Measurements from ENCODE around the gene NF2. TPM values are rescaled to one million over a fixed set of nuclear protein-coding genes. Genes with fewer than 3 reads are reported as not detected.

Gene NF2
- total RNA-seq, 1 experiment from 2014 or later = 132 TPM

DNA sequence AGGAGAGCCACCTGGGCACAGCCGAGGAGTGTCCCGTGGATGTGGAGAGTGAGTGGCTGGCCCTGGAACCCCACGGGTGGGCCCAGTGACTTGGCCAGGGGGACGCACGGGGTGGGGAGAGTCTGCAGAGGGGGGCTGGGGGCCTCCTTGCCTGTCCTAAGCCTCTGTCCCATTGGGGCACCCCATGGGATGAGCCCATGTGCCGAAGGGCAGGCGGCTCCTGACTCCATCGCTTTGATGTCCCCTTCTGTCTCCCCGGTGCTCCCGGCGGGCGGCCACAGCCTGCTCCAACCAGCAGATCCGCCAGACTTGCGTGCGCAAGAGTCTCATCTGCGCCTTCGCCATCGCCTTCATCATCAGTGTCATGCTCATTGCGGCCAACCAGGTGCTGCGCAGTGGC, 125.7 kb downstream of the NF2 start:
- BruUV-seq (replicated peaks) = no TSS peak
- Mint-ChIP-seq H3K27me3 (ENCODE audit: unreplicated experiment) (no peaks in the 10 kb centered on the region), H3K36me3 (ENCODE audit: insufficient read depth, unreplicated experiment) (peaks cover 10% of the 10 kb centered on the region), H3K4me3 (ENCODE audit: low read depth, unreplicated experiment) (no peak overlapping the region), H3K9me3 (ENCODE audit: low read depth, unreplicated experiment) (no peaks in the 10 kb centered on the region), H3K4me1 (ENCODE audit: low read depth, unreplicated experiment) (no peaks in the 10 kb centered on the region), H3K27ac (ENCODE audit: unreplicated experiment) (no peak overlapping the region)
- TF ChIP-seq, protein P1, sequence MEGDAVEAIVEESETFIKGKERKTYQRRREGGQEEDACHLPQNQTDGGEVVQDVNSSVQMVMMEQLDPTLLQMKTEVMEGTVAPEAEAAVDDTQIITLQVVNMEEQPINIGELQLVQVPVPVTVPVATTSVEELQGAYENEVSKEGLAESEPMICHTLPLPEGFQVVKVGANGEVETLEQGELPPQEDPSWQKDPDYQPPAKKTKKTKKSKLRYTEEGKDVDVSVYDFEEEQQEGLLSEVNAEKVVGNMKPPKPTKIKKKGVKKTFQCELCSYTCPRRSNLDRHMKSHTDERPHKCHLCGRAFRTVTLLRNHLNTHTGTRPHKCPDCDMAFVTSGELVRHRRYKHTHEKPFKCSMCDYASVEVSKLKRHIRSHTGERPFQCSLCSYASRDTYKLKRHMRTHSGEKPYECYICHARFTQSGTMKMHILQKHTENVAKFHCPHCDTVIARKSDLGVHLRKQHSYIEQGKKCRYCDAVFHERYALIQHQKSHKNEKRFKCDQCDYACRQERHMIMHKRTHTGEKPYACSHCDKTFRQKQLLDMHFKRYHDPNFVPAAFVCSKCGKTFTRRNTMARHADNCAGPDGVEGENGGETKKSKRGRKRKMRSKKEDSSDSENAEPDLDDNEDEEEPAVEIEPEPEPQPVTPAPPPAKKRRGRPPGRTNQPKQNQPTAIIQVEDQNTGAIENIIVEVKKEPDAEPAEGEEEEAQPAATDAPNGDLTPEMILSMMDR (IDR thresholded peaks at IDR 0.05; ENCODE audit: unreplicated experiment) = no peak
- intact Hi-C loops (cut with micrococcal nuclease; ENCODE audit: unreplicated experiment) = no loop called here
- CTCF ChIA-PET = no interaction called here
- no peak for DNase-seq

DNA sequence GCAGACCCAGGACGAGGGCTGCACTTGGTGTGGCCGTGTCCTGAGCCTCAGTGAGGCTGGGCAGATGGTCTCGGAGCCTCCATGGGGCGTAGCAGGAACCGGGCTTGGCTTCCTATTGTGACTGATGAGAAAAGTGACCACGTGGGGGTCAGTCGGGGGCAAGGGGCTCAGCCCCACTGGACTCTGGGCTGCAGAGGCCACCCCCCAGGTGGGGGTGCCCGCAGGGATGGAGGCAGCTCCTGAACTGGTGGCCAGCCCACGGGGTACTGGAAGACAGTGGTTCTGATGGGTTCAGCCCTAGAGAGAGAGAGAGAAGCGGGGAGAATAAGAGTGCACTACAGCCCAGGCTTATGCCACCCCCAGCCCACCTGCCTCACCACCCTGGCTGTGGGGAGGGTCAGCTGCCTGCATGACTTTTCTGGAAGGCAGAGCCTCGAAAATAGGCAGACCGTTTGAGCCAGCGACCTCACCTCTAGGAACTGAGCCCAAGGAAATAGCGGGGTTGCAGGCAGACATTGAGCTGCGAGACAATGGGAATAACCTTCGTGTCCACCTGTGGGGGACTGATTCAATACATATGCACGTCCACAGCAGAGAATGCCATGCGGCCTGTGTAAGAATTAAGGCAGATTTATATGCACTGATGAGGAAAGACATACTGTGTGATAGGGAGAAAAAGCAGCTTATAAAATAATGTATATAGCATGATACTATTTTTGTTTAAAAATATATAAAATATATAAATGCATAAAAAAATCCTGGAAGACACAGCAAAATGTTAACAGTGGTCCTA, 127.8 kb downstream of the NF2 start:
- TF ChIP-seq, protein P1 (IDR thresholded peaks at IDR 0.05; ENCODE audit: unreplicated experiment) = no peak
- Mint-ChIP-seq H3K4me1 (ENCODE audit: low read depth, unreplicated experiment) (no peaks in the 10 kb centered on the region), H3K9me3 (ENCODE audit: low read depth, unreplicated experiment) (no peaks in the 10 kb centered on the region), H3K4me3 (ENCODE audit: low read depth, unreplicated experiment) (no peak overlapping the region), H3K27me3 (ENCODE audit: unreplicated experiment) (no peaks in the 10 kb centered on the region), H3K27ac (ENCODE audit: unreplicated experiment) (no peak overlapping the region), H3K36me3 (ENCODE audit: insufficient read depth, unreplicated experiment) (peaks cover 10% of the 10 kb centered on the region)
- intact Hi-C loops (cut with micrococcal nuclease; ENCODE audit: unreplicated experiment) = no loop called here
- CTCF ChIA-PET = interaction anchor here (0.6 kb wide), 1 partner anchor 213 kb away, joined by 5 read pairs; no protein-coding TSS in a partner anchor
- DNase-seq = no peak
- no TSS peak for BruUV-seq (replicated peaks)

DNA sequence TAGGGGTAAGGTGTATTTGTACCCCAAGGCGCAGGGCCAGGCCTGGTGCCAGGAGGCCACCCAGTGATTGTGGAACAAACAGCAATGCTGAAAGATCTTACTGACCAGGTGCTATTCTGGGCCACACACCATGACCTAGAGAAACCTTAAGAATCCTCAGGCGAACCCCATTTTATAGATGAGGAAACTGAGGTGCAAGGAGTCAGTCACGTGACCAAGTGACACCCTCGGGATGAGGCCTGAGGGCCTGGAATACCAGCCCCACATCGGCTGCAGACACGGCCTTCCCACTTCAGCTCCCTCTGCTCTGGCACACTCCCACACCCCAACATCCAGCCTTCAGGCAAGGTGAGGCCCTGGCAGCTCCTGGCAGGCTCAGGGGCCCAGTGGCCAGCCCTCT, 129.4 kb downstream of the NF2 start:
- Mint-ChIP-seq H3K27ac (ENCODE audit: unreplicated experiment) (no peak overlapping the region), H3K9me3 (ENCODE audit: low read depth, unreplicated experiment) (no peaks in the 10 kb centered on the region), H3K4me3 (ENCODE audit: low read depth, unreplicated experiment) (no peak overlapping the region), H3K36me3 (ENCODE audit: insufficient read depth, unreplicated experiment) (peaks cover 10% of the 10 kb centered on the region), H3K27me3 (ENCODE audit: unreplicated experiment) (no peaks in the 10 kb centered on the region), H3K4me1 (ENCODE audit: low read depth, unreplicated experiment) (no peaks in the 10 kb centered on the region)
- no TSS peak for BruUV-seq (replicated peaks)
- DNase-seq = no peak
- TF ChIP-seq, protein P1 (IDR thresholded peaks at IDR 0.05; ENCODE audit: unreplicated experiment) = no peak
- CTCF ChIA-PET = interaction anchor here (0.7 kb wide), 1 partner anchor 10 kb away, joined by 3 read pairs; no protein-coding TSS in a partner anchor
- intact Hi-C loops (cut with micrococcal nuclease; ENCODE audit: unreplicated experiment) = no loop called here

DNA sequence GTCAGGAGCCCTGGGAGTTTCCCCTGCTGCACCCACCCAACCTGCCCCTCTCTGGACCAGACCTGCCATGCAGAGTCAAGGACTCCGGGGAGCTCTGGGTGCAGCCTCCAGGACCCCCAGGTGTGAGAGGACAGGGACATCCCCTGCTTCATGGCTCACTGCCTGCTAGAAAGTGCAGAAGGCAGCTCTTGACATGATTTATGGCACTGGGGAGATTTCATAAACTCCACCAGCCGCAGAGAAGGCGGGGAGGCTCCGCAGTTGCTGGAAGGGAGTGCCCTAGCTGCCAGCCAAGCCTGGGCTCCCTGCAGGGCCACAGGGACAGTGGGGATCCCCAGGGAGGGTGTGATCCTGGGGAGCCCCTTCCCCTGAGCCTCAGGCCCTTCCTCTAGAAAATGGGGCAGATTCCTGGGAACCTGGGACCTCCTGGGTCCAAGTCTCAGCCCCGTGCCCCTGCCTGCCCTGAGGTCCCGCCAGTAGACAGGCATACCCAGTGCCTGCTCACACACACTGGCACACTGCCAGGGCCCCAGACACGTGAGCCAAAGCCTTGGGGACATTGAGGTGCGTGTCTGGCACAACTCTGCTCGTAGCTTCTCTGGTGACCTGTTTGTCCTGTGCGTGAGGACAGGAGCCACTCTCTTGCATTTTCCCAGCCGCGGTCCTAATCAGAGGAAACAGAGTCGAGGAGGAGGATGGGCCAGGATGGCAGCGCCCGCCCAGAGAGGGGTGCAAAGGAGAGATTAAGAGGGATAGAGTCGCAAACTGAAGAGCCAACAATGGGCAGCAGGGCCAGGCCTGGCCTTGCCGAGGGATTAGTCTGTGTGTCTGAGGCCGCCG, 130.1 kb downstream of the NF2 start:
- Mint-ChIP-seq H3K36me3 (ENCODE audit: insufficient read depth, unreplicated experiment) (peaks cover 10% of the 10 kb centered on the region), H3K27ac (ENCODE audit: unreplicated experiment) (no peak overlapping the region), H3K4me3 (ENCODE audit: low read depth, unreplicated experiment) (no peak overlapping the region), H3K27me3 (ENCODE audit: unreplicated experiment) (no peaks in the 10 kb centered on the region), H3K4me1 (ENCODE audit: low read depth, unreplicated experiment) (no peaks in the 10 kb centered on the region), H3K9me3 (ENCODE audit: low read depth, unreplicated experiment) (no peaks in the 10 kb centered on the region)
- no peak for DNase-seq
- intact Hi-C loops (cut with micrococcal nuclease; ENCODE audit: unreplicated experiment) = no loop called here
- CTCF ChIA-PET = no interaction called here
- TF ChIP-seq, protein P1 (IDR thresholded peaks at IDR 0.05; ENCODE audit: unreplicated experiment) = no peak
- BruUV-seq (replicated peaks) = no TSS peak

Measured in Calu3 (cell line).